Nephron (organoid): Measurements from ENCODE around the gene GUCA1A.
A peak's percentile ranks its signal among the peaks of the same experiment; 100 is the strongest.
"Not testable (repeated sequence)": the region's sequence is repeated elsewhere in the genome, so short reads cannot be mapped to it uniquely, and the experiment has no call there.

Experiments used
- H3K27ac Mint-ChIP-seq, 3 experiments: 2 replicates each; pipeline ENCODE4 v1.8.0; 2020; ENCODE audit warnings: mixed read lengths in 3 of 3, mild to moderate bottlenecking in 2 of 3, moderate library complexity in 1 of 3
- H3K27me3 Mint-ChIP-seq: 2 replicates; pipeline ENCODE4 v1.8.0; 2021; ENCODE audit warnings: low read depth, mild to moderate bottlenecking, moderate library complexity, mixed read lengths
- H3K36me3 Mint-ChIP-seq: 2 replicates; pipeline ENCODE4 v1.8.0; 2020; ENCODE audit warnings: low read depth, mixed read lengths
- H3K4me1 Mint-ChIP-seq: 2 replicates; pipeline ENCODE4 v1.8.0; 2020; ENCODE audit warnings: mixed read lengths
- H3K4me3 Mint-ChIP-seq, 3 experiments: 2 replicates each; pipeline ENCODE4 v1.8.0; 2020; ENCODE audit warnings: mild to moderate bottlenecking in 3 of 3, mixed read lengths in 3 of 3, moderate library complexity in 2 of 3
- H3K9me3 Mint-ChIP-seq: 2 replicates; pipeline ENCODE4 v1.8.0; 2020; ENCODE audit warnings: mixed read lengths
- CTCF ChIP-seq, 3 experiments: fragments of 200-600 bp; sonication (generic); IDR thresholded peaks; one replicate each; pipeline ENCODE4 v1.5.0; 2021; ENCODE audit warnings: antibody characterized with exemption in 3 of 3; ENCODE audit not compliant: unreplicated experiment in 3 of 3

The GUCA1A gene

GRCh38 chr6:42200035-42200434, 26.9 kb downstream of the GUCA1A start:
- peak overlapping the region in 1 of 3 experiments; percentile 6 for H3K27ac Mint-ChIP-seq
- no peaks in the 10 kb centered on the region for H3K4me1 Mint-ChIP-seq
- H3K36me3 Mint-ChIP-seq: peaks cover 33% of the 10 kb centered on the region
- no peak for TF ChIP-seq CTCF (IDR thresholded peaks at IDR 0.05; ENCODE audit: unreplicated experiment in 3 of 3)
- no peaks in the 10 kb centered on the region for H3K9me3 Mint-ChIP-seq
- H3K4me3 Mint-ChIP-seq: no peak overlapping the region
- no peaks in the 10 kb centered on the region for H3K27me3 Mint-ChIP-seq

- H3K9me3 Mint-ChIP-seq: no peaks in the 10 kb centered on the region
Observed at GRCh38 chr6:42201382-42201781, 28.2 kb downstream of the GUCA1A start.

GRCh38 chr6:42202131-42202915, 29.2 kb downstream of the GUCA1A start:
- not testable (repeated sequence) for H3K4me3 Mint-ChIP-seq, H3K27ac Mint-ChIP-seq, H3K27me3 Mint-ChIP-seq, H3K9me3 Mint-ChIP-seq, H3K4me1 Mint-ChIP-seq
- H3K36me3 Mint-ChIP-seq: peaks cover 42% of the 10 kb centered on the region

More at GRCh38 chr6:42201382-42201781, 28.2 kb downstream of the GUCA1A start:
- TF ChIP-seq CTCF (IDR thresholded peaks at IDR 0.05; ENCODE audit: unreplicated experiment in 3 of 3): no peak
- H3K27ac Mint-ChIP-seq: peak overlapping the region in 1 of 3 experiments; percentile 20
- H3K4me1 Mint-ChIP-seq: no peaks in the 10 kb centered on the region
- H3K27me3 Mint-ChIP-seq: no peaks in the 10 kb centered on the region
- H3K4me3 Mint-ChIP-seq: no peak overlapping the region
- peaks cover 40% of the 10 kb centered on the region for H3K36me3 Mint-ChIP-seq

GRCh38 chr6:42203183-42203582, 30.0 kb downstream of the GUCA1A start:
- H3K36me3 Mint-ChIP-seq: peaks cover 50% of the 10 kb centered on the region
- H3K9me3 Mint-ChIP-seq: no peaks in the 10 kb centered on the region
- H3K4me1 Mint-ChIP-seq: no peaks in the 10 kb centered on the region
- H3K4me3 Mint-ChIP-seq: no peak overlapping the region
- TF ChIP-seq CTCF (IDR thresholded peaks at IDR 0.05; ENCODE audit: unreplicated experiment in 3 of 3): no peak
- no peak overlapping the region for H3K27ac Mint-ChIP-seq
- no peaks in the 10 kb centered on the region for H3K27me3 Mint-ChIP-seq

- Mint-ChIP-seq H3K27ac (peak overlapping the region in 1 of 3 experiments; percentile 58), H3K36me3 (peaks cover 57% of the 10 kb centered on the region), H3K9me3 (no peaks in the 10 kb centered on the region), H3K4me3 (no peak overlapping the region), H3K27me3 (no peaks in the 10 kb centered on the region), H3K4me1 (no peaks in the 10 kb centered on the region)
- TF ChIP-seq CTCF (IDR thresholded peaks at IDR 0.05; ENCODE audit: unreplicated experiment in 3 of 3): no peak
Observed at GRCh38 chr6:42204768-42205282, 31.7 kb downstream of the GUCA1A start.

- H3K4me3 Mint-ChIP-seq, H3K27me3 Mint-ChIP-seq, H3K27ac Mint-ChIP-seq, H3K9me3 Mint-ChIP-seq, H3K4me1 Mint-ChIP-seq: not testable (repeated sequence)
- peaks cover 53% of the 10 kb centered on the region for H3K36me3 Mint-ChIP-seq
Observed at GRCh38 chr6:42207559-42207958, 34.4 kb downstream of the GUCA1A start.

GRCh38 chr6:42210551-42210950, 37.4 kb downstream of the GUCA1A start:
- H3K9me3 Mint-ChIP-seq: no peaks in the 10 kb centered on the region
- H3K4me3 Mint-ChIP-seq: no peak overlapping the region
- TF ChIP-seq CTCF (IDR thresholded peaks at IDR 0.05; ENCODE audit: unreplicated experiment in 3 of 3): no peak
- peaks cover 13% of the 10 kb centered on the region for H3K4me1 Mint-ChIP-seq
- no peaks in the 10 kb centered on the region for H3K27me3 Mint-ChIP-seq
- peaks cover 45% of the 10 kb centered on the region for H3K36me3 Mint-ChIP-seq
- H3K27ac Mint-ChIP-seq: peak overlapping the region; percentile 50 to 68 (median 62)
